ENCODE results near the gene CREB5. TPM values are rescaled to one million over a fixed set of nuclear protein-coding genes. Genes with fewer than 3 reads are reported as not detected.

CREB5 gene
- total and polyA plus RNA-seq, 2 donors (not counting 3 experiments of a cell fraction or from before 2014, with no cell fraction given) = 19.6 to 28.4 TPM

DNA sequence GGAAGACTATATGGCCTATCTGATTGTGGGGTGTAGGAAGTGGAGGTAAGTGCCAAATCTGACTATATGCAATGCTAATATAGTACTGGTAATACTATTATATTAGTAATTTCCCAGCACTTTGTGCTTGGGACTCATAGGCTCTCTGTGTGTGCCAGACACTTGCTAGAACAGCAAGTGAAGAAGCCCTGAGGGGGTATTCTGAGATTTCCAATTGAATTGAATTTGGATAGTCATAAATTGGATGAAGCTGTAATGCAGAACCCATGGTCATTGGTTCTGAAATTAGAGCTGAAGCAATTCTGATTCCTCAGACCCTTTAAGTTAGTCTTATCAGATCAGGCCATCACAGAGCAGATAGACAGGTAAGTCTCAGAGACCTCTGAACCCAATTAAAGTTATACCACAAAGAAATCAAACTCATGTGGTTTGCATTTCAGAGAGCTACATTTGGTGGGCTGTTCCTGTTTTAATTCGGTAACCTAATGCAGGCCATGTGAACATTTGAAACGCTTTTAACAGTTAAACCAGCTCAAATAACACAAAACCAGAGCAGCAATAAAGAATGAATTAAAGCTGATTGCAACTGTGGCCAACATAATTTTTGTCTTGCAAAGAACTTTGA is 179.5 kb downstream of the CREB5 start:
- intact Hi-C loops (cut with micrococcal nuclease) (no loop called here), dilution Hi-C loops (cut with MboI; ENCODE audit: extremely low pct_ligation_motif_present, low sequenced_read_pairs) (no loop called here)
- H3K4me2 ChIP-seq (ENCODE audit: insufficient read depth, low read length) = no peak overlapping the region
- H3K79me2 ChIP-seq (ENCODE audit: control insufficient read depth, insufficient read depth, low read length) = no peaks in the 10 kb centered on the region
- no peaks in the 10 kb centered on the region for H4K20me1 ChIP-seq (replicated peaks; ENCODE audit: control insufficient read depth, extremely low read depth, insufficient read depth, low read length)
- H2AFZ ChIP-seq (ENCODE audit: low read depth, low read length) = no peak overlapping the region
- no peak for DNase-seq (ENCODE audit: low read depth, low spot score)
- ChIA-PET POLR2A (no interaction called here), CTCF (interaction anchor here (0.7 kb wide), 1 partner anchor 262 kb away, joined by 3 read pairs; no protein-coding TSS in a partner anchor)
- FAIRE-seq = peak; percentile 26
- TF ChIP-seq GATA2 (IDR thresholded peaks at IDR 0.05; ENCODE audit: insufficient read depth, insufficient read length, low read depth, low read length) (no peak), POLR2A (IDR thresholded peaks at IDR 0.05; ENCODE audit: low read depth, low read length) (no peak), EZH2 (IDR thresholded peaks at IDR 0.05; ENCODE audit: borderline replicate concordance, low read depth, low read length, severe bottlenecking) (no peak), MYC (IDR thresholded peaks at IDR 0.05; ENCODE audit: low read depth, low read length) (no peak), CTCF (IDR thresholded peaks at IDR 0.05; ENCODE audit: extremely low read depth in 1 of 2, insufficient read depth in 1 of 2, low read depth in 1 of 2, low read length in 2 of 2) (no peak), POLR2AphosphoS5 (IDR thresholded peaks at IDR 0.05; ENCODE audit: insufficient read depth, low read depth, low read length) (no peak), FOS (IDR thresholded peaks at IDR 0.05; ENCODE audit: borderline replicate concordance, insufficient read depth, low read length) (no peak), JUN (IDR thresholded peaks at IDR 0.05; ENCODE audit: borderline replicate concordance, insufficient read depth, insufficient read length, low read depth) (no peak)
- TF ChIP-seq, protein P1, sequence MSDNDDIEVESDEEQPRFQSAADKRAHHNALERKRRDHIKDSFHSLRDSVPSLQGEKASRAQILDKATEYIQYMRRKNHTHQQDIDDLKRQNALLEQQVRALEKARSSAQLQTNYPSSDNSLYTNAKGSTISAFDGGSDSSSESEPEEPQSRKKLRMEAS (IDR thresholded peaks at IDR 0.05; ENCODE audit: insufficient read depth, insufficient read length) = no peak
- no peak overlapping the region for H3K27ac ChIP-seq (ENCODE audit: insufficient read depth, low read depth, low read length)
- BruUV-seq (replicated peaks) = no TSS peak
- peaks cover 0 to 4% of the 10 kb centered on the region in 2 experiments for H3K27me3 ChIP-seq (ENCODE audit: control insufficient read depth in 2 of 2, insufficient read depth in 2 of 2, low read length in 2 of 2)
- no peaks in the 10 kb centered on the region for H3K9me3 ChIP-seq (replicated peaks; ENCODE audit: control insufficient read depth, insufficient read depth, low read length)
- no peaks in the 10 kb centered on the region for H3K36me3 ChIP-seq (ENCODE audit: control insufficient read depth in 2 of 2, extremely low read depth in 1 of 2, insufficient read depth in 2 of 2, low read length in 2 of 2)
- H3K9ac ChIP-seq (replicated peaks; ENCODE audit: extremely low read depth, insufficient read depth, low read length) = no peak overlapping the region
- no peaks in the 10 kb centered on the region for H3K9me1 ChIP-seq (replicated peaks; ENCODE audit: control insufficient read depth, extremely low read depth, insufficient read depth, low read length)
- H3K4me3 ChIP-seq (replicated peaks in 1 of 3; ENCODE audit: insufficient read depth in 1 of 3, low read depth in 1 of 3, low read length in 3 of 3) = no peak overlapping the region
- H3K4me1 ChIP-seq (ENCODE audit: control insufficient read depth, extremely low read depth, insufficient read depth, low read length) = no peaks in the 10 kb centered on the region

All from endothelial cell of umbilical vein (primary cell).